SK-N-SH treated with all-trans-retinoic acid at 6 μM for 48 hours (cell line): ENCODE data around the gene CEACAM5.

Experiments
- ATAC-seq: fragments of 200-7000 bp; cut with Tn5 transposase; 3 replicates; pipeline ENCODE4 v1.9.1; 2020; ENCODE audit warnings: mild to moderate bottlenecking, moderate library complexity
- ARNTL ChIP-seq: fragments of 450-650 bp; formaldehyde crosslinking; IDR thresholded peaks from 2 replicates; pipeline ENCODE4 v1.5.0; 2020; ENCODE audit warnings: low read depth, mild to moderate bottlenecking, moderate library complexity, borderline replicate concordance
- BACH2 ChIP-seq: fragments of 250-450 bp; sonication (Bioruptor Pico); IDR thresholded peaks from 2 replicates; pipeline ENCODE4 v1.9.0; 2021; ENCODE audit warnings: mild to moderate bottlenecking, borderline replicate concordance
- CSDC2 ChIP-seq: fragments of 250-450 bp; sonication (Bioruptor Pico); IDR thresholded peaks from 2 replicates; pipeline ENCODE4 v1.5.0; 2020; ENCODE audit warnings: mild to moderate bottlenecking, moderate library complexity
- GLIS3 ChIP-seq: fragments of 250-450 bp; sonication (Bioruptor Pico); IDR thresholded peaks from 2 replicates; pipeline ENCODE4 v1.5.0; 2020; ENCODE audit warnings: mild to moderate bottlenecking, moderate library complexity
- PPARA ChIP-seq: fragments of 250-450 bp; sonication (Bioruptor Pico); IDR thresholded peaks from 2 replicates; pipeline ENCODE4 v1.5.0; 2020; ENCODE audit warnings: mild to moderate bottlenecking, borderline replicate concordance
- RARB ChIP-seq: fragments of 250-450 bp; sonication (Bioruptor Pico); IDR thresholded peaks from 2 replicates; pipeline ENCODE4 v1.8.0; 2021; ENCODE audit warnings: mild to moderate bottlenecking, moderate library complexity
- SNAI2 ChIP-seq: fragments of 250-450 bp; sonication (Bioruptor Pico); IDR thresholded peaks from 2 replicates; pipeline ENCODE4 v1.5.0; 2020; ENCODE audit warnings: mild to moderate bottlenecking, moderate library complexity
- TCF4 ChIP-seq: fragments of 250-450 bp; sonication (Bioruptor Pico); IDR thresholded peaks from 2 replicates; pipeline ENCODE4 v1.8.0; 2021; ENCODE audit warnings: mild to moderate bottlenecking, moderate library complexity, borderline replicate concordance
- ZC3H10 ChIP-seq: fragments of 250-450 bp; sonication (Bioruptor Pico); IDR thresholded peaks from 2 replicates; pipeline ENCODE4 v1.5.1; 2021; ENCODE audit warnings: mild to moderate bottlenecking, moderate library complexity
- ZFP3 ChIP-seq: fragments of 250-450 bp; sonication (Bioruptor Pico); IDR thresholded peaks from 2 replicates; pipeline ENCODE4 v1.5.0; 2020; ENCODE audit warnings: mild to moderate bottlenecking, moderate library complexity
- ZFP30 ChIP-seq: fragments of 450-650 bp; formaldehyde crosslinking; IDR thresholded peaks from 2 replicates; pipeline ENCODE4 v1.5.0; 2022; ENCODE audit warnings: mild to moderate bottlenecking, moderate library complexity
- ZNF70 ChIP-seq: fragments of 450-650 bp; formaldehyde crosslinking; IDR thresholded peaks from 2 replicates; pipeline ENCODE4 v1.5.0; 2020; ENCODE audit warnings: mild to moderate bottlenecking, moderate library complexity
- ZNF8 ChIP-seq: fragments of 450-650 bp; formaldehyde crosslinking; IDR thresholded peaks from 2 replicates; pipeline ENCODE4 v1.5.0; 2020; ENCODE audit warnings: mild to moderate bottlenecking, moderate library complexity
- TF ChIP-seq, protein P1 (sequence below): fragments of 250-450 bp; sonication (Bioruptor Pico); IDR thresholded peaks from 2 replicates; pipeline ENCODE4 v1.8.0; 2021; ENCODE audit warnings: low read depth, mild to moderate bottlenecking, moderate library complexity, borderline replicate concordance
- TF ChIP-seq, protein P2 (sequence below): fragments of 250-450 bp; sonication (Bioruptor Pico); IDR thresholded peaks from 2 replicates; pipeline ENCODE4 v1.5.1; 2021; ENCODE audit warnings: mild to moderate bottlenecking, moderate library complexity
- TF ChIP-seq, protein P3 (sequence below): fragments of 250-450 bp; sonication (Bioruptor Pico); IDR thresholded peaks from 2 replicates; pipeline ENCODE4 v1.5.0; 2020; ENCODE audit warnings: mild to moderate bottlenecking, moderate library complexity

Gene CEACAM5

DNA sequence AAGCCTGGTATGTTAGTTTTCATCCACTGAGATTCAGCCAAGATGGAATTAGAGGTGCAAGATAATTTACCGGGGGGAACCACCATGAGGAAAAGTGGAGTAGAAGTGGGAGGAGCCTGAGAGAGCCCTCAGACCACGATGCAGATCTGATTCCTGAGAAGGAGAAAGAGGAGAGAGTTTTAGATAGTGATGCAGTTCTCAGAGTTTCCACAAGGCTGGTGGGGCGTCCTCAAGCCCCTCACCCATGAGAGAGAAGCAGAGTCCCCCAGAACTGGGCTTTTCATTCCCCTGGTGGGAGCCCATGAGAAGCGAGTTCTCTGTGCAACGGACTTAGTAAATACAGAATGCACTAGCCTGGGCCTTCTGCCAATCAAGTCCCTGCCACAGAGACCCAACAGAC lies 18.1 kb downstream of the CEACAM5 start:
- no peak for ATAC-seq
- TF ChIP-seq SNAI2 (CRISPR knock-in tag) (no peak), ZC3H10 (no peak), RARB (no peak), TCF4 (no peak)
- TF ChIP-seq, protein P1, sequence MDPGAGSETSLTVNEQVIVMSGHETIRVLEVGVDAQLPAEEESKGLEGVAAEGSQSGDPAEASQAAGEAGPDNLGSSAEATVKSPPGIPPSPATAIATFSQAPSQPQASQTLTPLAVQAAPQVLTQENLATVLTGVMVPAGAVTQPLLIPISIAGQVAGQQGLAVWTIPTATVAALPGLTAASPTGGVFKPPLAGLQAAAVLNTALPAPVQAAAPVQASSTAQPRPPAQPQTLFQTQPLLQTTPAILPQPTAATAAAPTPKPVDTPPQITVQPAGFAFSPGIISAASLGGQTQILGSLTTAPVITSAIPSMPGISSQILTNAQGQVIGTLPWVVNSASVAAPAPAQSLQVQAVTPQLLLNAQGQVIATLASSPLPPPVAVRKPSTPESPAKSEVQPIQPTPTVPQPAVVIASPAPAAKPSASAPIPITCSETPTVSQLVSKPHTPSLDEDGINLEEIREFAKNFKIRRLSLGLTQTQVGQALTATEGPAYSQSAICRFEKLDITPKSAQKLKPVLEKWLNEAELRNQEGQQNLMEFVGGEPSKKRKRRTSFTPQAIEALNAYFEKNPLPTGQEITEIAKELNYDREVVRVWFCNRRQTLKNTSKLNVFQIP = no peak

DNA sequence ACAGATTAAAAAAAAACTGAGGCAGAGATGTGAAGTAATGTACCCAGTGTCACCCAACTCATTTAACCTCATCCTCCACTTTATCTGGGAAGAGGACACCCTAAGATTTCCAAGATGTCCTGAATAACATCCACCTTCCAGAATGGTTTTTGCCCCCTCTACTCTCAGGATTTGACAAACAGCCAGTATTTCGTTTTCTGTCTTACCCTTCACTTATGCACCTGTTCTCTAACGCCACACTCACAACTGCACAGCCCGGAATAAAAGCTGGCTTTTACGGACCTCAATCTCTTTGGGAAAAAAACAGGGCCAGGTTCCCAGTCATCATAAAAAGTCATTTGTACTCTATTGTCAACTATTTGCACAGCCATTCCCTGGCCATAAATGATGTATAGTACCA lies 25.7 kb downstream of the CEACAM5 start:
- no peak for ATAC-seq
- TF ChIP-seq, protein P1 = no peak
- TF ChIP-seq ZFP30 (CRISPR knock-in tag) = no peak
- TF ChIP-seq, protein P2, sequence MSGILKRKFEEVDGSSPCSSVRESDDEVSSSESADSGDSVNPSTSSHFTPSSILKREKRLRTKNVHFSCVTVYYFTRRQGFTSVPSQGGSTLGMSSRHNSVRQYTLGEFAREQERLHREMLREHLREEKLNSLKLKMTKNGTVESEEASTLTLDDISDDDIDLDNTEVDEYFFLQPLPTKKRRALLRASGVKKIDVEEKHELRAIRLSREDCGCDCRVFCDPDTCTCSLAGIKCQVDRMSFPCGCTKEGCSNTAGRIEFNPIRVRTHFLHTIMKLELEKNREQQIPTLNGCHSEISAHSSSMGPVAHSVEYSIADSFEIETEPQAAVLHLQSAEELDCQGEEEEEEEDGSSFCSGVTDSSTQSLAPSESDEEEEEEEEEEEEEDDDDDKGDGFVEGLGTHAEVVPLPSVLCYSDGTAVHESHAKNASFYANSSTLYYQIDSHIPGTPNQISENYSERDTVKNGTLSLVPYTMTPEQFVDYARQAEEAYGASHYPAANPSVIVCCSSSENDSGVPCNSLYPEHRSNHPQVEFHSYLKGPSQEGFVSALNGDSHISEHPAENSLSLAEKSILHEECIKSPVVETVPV (CRISPR knock-in tag) = no peak
- TF ChIP-seq, all 23 proteins: peak for 0

DNA sequence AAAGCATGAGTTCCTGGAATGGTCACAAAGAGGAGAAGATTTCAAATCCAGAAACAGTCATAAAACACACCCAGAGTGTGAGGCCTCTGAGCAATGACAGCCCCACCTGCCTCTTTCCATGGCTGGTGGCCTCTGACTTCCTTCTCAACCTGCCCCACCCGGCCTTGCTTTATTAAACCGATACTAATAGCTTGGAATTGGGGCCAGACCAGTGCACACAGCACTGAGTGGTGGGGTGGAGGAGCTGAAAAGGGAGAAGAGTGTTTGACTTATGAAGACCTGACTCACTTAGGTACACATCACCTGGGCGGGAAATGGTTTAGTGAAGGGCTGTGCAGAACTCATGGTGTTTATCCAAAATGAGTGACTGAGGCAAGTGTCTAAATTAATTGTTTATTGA lies 26.2 kb downstream of the CEACAM5 start:
- ATAC-seq = no peak

DNA sequence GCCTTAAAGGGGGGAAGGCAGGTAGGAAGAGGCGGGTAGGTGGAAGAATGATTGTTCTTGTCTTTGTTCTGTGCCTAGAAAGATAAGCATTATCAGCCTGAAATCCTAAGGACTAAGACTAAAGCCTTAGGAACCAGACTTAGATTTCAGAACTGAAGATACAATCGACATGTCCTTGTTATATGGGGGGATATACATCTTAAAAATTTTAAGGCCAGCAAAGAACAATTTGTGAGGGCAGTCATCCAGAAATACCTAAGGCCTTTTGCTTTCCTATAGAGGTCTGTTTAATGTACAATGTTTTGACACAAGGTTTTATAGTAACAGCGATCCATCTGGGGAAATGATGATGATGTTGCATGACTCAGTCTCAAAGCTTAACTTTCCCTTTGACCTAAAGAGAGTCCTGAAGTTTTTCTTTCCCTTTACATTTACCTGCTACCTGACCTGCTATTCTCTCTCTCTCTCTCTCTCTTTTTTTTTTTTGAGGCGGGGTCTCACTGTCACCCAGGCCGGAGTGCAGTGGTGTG lies 26.7 kb downstream of the CEACAM5 start:
- TF ChIP-seq ZFP3 = no peak
- TF ChIP-seq RARB = no peak
- no peak for TF ChIP-seq PPARA (CRISPR knock-in tag)
- TF ChIP-seq, protein P3, sequence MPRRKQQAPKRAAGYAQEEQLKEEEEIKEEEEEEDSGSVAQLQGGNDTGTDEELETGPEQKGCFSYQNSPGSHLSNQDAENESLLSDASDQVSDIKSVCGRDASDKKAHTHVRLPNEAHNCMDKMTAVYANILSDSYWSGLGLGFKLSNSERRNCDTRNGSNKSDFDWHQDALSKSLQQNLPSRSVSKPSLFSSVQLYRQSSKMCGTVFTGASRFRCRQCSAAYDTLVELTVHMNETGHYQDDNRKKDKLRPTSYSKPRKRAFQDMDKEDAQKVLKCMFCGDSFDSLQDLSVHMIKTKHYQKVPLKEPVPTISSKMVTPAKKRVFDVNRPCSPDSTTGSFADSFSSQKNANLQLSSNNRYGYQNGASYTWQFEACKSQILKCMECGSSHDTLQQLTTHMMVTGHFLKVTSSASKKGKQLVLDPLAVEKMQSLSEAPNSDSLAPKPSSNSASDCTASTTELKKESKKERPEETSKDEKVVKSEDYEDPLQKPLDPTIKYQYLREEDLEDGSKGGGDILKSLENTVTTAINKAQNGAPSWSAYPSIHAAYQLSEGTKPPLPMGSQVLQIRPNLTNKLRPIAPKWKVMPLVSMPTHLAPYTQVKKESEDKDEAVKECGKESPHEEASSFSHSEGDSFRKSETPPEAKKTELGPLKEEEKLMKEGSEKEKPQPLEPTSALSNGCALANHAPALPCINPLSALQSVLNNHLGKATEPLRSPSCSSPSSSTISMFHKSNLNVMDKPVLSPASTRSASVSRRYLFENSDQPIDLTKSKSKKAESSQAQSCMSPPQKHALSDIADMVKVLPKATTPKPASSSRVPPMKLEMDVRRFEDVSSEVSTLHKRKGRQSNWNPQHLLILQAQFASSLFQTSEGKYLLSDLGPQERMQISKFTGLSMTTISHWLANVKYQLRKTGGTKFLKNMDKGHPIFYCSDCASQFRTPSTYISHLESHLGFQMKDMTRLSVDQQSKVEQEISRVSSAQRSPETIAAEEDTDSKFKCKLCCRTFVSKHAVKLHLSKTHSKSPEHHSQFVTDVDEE (CRISPR knock-in tag) = no peak
- TF ChIP-seq ZNF8 = no peak
- no peak for TF ChIP-seq CSDC2 (CRISPR knock-in tag)
- TF ChIP-seq GLIS3 (CRISPR knock-in tag) = no peak
- ATAC-seq = no peak

More for the DNA sequence above, 26.2 kb downstream of the CEACAM5 start:
- TF ChIP-seq ZFP30 (CRISPR knock-in tag) (no peak), ARNTL (no peak), BACH2 (CRISPR knock-in tag) (no peak), ZNF70 (CRISPR knock-in tag) (no peak), ZNF8 (no peak)
- TF ChIP-seq, protein P1 = no peak
- TF ChIP-seq, protein P3 (CRISPR knock-in tag) = no peak
